ENCODE data around the gene ARL4C.

ARL4C gene

GRCh38 chr2:234517971-234518370 lies 21.1 kb upstream of the ARL4C start (continued):
- TF ChIP-seq TSHZ1 (tag by site-specific recombination; IDR thresholded peaks at IDR 0.05; ENCODE audit: borderline replicate concordance) (no peak), HOXD13 (CRISPR knock-in tag; IDR thresholded peaks at IDR 0.05; ENCODE audit: borderline replicate concordance) (no peak), ZNF747 (tag by site-specific recombination; IDR thresholded peaks at IDR 0.05) (no peak), ZNF398 (tag by site-specific recombination; IDR thresholded peaks at IDR 0.05) (no peak), ZNF391 (tag by site-specific recombination; IDR thresholded peaks at IDR 0.05; ENCODE audit: borderline replicate concordance, low read depth) (no peak), ZNF548 (tag by site-specific recombination; IDR thresholded peaks at IDR 0.05) (no peak), ZNF341 (tag by site-specific recombination; IDR thresholded peaks at IDR 0.05; ENCODE audit: low read depth) (no peak), ZNF37A (tag by site-specific recombination; IDR thresholded peaks at IDR 0.05) (no peak)
- TF ChIP-seq, protein P1, sequence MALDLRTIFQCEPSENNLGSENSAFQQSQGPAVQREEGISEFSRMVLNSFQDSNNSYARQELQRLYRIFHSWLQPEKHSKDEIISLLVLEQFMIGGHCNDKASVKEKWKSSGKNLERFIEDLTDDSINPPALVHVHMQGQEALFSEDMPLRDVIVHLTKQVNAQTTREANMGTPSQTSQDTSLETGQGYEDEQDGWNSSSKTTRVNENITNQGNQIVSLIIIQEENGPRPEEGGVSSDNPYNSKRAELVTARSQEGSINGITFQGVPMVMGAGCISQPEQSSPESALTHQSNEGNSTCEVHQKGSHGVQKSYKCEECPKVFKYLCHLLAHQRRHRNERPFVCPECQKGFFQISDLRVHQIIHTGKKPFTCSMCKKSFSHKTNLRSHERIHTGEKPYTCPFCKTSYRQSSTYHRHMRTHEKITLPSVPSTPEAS (tag by site-specific recombination; IDR thresholded peaks at IDR 0.05), result no peak
- TF ChIP-seq, protein P2, sequence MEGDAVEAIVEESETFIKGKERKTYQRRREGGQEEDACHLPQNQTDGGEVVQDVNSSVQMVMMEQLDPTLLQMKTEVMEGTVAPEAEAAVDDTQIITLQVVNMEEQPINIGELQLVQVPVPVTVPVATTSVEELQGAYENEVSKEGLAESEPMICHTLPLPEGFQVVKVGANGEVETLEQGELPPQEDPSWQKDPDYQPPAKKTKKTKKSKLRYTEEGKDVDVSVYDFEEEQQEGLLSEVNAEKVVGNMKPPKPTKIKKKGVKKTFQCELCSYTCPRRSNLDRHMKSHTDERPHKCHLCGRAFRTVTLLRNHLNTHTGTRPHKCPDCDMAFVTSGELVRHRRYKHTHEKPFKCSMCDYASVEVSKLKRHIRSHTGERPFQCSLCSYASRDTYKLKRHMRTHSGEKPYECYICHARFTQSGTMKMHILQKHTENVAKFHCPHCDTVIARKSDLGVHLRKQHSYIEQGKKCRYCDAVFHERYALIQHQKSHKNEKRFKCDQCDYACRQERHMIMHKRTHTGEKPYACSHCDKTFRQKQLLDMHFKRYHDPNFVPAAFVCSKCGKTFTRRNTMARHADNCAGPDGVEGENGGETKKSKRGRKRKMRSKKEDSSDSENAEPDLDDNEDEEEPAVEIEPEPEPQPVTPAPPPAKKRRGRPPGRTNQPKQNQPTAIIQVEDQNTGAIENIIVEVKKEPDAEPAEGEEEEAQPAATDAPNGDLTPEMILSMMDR (tag by site-specific recombination; IDR thresholded peaks at IDR 0.05), result no peak

- Histone ChIP-seq H3K9me3 (ENCODE audit: control insufficient read depth, insufficient read depth, low read depth, low read length) (no peaks in the 10 kb centered on the region), H3K4me3 (ENCODE audit: low read depth, low read length) (no peak overlapping the region), H3K27ac (ENCODE audit: extremely low read depth, low read depth, low read length) (no peak overlapping the region), H3K4me1 (ENCODE audit: control insufficient read depth, insufficient read depth, low read length) (no peaks in the 10 kb centered on the region; the same call in 1 of the 2 replicates), H3K36me3 (ENCODE audit: control insufficient read depth in 2 of 2, insufficient read depth in 1 of 2, low read length in 2 of 2) (no peaks in the 10 kb centered on the region)
- no peak for TF ChIP-seq PRDM4 (tag by site-specific recombination; IDR thresholded peaks at IDR 0.05)
- 0 out of 2 replicates have a peak, but pooled peaks have one; percentile 13 for TF ChIP-seq ZNF670 (tag by site-specific recombination; IDR thresholded peaks at IDR 0.05; ENCODE audit: low read depth)
- TF ChIP-seq ZNF211 (tag by site-specific recombination; IDR thresholded peaks at IDR 0.05; ENCODE audit: low read depth), result 0 out of 2 replicates have a peak, but pooled peaks have one; percentile 38
- CTCF ChIA-PET, result no interaction called here
- POLR2A ChIA-PET, result no interaction called here
These were observed 18.2 kb upstream of the ARL4C start for GRCh38 chr2:234514873-234515638.
